ENCODE measurements around the gene EEFSEC.

The EEFSEC gene

DNA sequence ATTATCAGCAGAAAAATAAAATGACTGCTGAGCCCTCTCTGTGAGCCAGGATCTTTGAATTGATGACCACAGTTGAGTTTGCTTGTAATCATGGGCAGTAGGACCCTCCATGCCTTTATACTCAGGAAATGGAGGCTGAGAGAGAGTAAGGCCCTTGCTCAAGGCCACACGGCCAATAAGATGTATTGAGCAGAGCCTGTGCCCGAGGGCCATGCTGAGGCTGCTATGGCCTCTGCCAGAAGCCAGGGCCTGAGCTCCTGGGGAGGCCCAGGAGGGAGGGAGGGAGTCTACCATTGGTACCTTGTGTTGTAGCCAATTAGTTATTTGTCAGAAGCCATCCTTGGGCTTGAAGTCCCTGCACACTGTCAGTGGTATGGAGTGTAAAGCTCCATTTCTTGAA is 162.0 kb downstream of the EEFSEC start:
- no peak overlapping the region for H3K27ac ChIP-seq
- no peak for TF ChIP-seq ZFX (IDR thresholded peaks at IDR 0.05)
- TF ChIP-seq, protein P1, sequence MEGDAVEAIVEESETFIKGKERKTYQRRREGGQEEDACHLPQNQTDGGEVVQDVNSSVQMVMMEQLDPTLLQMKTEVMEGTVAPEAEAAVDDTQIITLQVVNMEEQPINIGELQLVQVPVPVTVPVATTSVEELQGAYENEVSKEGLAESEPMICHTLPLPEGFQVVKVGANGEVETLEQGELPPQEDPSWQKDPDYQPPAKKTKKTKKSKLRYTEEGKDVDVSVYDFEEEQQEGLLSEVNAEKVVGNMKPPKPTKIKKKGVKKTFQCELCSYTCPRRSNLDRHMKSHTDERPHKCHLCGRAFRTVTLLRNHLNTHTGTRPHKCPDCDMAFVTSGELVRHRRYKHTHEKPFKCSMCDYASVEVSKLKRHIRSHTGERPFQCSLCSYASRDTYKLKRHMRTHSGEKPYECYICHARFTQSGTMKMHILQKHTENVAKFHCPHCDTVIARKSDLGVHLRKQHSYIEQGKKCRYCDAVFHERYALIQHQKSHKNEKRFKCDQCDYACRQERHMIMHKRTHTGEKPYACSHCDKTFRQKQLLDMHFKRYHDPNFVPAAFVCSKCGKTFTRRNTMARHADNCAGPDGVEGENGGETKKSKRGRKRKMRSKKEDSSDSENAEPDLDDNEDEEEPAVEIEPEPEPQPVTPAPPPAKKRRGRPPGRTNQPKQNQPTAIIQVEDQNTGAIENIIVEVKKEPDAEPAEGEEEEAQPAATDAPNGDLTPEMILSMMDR (conservative IDR thresholded peaks at IDR 0.05): no peak

DNA sequence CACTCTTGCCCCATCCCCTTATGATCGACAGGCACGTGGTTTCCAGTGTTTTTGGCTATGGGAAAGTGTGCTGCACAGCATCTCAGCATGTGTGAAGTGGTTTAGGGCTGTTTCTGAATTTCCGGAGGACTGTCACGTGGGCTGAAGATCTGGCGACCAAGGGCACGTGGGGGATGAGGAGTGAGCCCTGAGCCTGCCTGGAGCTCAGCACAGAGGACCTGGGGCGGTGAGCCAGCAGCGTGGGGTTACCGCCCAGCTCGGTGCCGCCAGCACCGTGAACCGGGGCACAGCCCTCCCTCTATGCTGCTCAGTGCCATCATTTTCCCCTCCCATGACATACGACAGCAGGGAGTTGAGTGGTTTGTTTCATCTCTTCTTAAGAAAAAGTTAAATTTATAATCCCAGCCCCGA is 163.2 kb downstream of the EEFSEC start:
- TF ChIP-seq ZFX (IDR thresholded peaks at IDR 0.05): no peak
- TF ChIP-seq, protein P1 (conservative IDR thresholded peaks at IDR 0.05): no peak
- no peak overlapping the region for H3K27ac ChIP-seq

DNA sequence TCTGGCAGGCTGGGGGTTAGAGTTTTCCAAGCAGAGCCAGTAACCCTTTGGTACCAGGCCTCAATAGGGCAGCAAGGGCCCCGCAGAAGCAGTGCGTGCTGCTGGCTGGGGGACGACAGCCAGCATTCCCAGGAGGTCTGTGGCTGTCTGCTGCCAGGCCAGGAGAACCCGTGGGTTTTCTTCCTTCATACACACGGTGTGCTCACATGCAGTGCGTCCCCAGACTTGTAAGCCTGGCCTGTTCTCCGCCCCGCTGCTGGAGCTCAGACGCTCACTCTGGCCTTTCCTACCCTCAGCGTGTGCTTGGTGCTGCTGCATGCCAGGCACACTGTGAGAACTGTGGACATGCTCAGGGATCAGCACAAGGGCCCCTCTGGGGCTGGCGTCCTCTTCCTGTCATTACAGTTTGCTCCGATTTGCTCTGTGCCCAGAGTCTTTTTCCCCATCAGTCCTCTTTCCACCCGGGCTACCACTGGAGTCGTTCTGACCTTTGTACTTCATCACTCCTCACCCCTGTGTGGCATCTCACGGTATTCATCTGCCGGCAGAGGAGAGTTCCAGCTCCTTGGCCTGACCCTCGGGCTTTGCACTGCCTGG is 163.9 kb downstream of the EEFSEC start:
- TF ChIP-seq, protein P1 (conservative IDR thresholded peaks at IDR 0.05): no peak
- no peak for TF ChIP-seq ZFX (IDR thresholded peaks at IDR 0.05)
- H3K27ac ChIP-seq: no peak overlapping the region

DNA sequence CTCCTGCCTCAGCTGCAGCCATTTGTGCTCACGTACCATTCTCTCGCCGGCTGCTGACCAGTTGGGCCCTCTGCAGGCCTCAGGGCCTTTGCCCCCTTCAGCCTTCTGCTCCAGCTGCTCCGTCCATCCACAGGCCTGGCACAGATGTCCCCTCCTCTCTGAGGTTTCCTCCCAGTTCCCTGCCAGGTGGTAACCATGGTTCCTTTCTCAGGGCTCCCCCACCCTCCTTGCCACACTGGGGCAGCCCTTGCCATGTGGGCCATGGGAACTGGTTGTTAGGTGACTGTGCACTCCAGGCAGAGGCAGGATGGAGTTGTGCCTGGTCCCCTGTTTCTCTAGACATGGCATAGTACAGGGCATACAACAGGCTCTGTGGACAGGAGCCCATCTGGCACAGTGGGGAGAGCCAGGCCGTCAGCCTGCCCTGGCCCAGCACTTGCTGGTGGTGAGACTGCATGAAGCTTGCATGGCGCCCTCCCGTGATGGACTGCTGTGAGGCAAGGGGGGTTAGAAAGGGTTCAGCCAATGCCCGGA is 164.5 kb downstream of the EEFSEC start:
- TF ChIP-seq ZFX (IDR thresholded peaks at IDR 0.05): no peak
- TF ChIP-seq, protein P1 (conservative IDR thresholded peaks at IDR 0.05): no peak
- no peak overlapping the region; the same call in 1 of the 2 replicates for H3K27ac ChIP-seq

DNA sequence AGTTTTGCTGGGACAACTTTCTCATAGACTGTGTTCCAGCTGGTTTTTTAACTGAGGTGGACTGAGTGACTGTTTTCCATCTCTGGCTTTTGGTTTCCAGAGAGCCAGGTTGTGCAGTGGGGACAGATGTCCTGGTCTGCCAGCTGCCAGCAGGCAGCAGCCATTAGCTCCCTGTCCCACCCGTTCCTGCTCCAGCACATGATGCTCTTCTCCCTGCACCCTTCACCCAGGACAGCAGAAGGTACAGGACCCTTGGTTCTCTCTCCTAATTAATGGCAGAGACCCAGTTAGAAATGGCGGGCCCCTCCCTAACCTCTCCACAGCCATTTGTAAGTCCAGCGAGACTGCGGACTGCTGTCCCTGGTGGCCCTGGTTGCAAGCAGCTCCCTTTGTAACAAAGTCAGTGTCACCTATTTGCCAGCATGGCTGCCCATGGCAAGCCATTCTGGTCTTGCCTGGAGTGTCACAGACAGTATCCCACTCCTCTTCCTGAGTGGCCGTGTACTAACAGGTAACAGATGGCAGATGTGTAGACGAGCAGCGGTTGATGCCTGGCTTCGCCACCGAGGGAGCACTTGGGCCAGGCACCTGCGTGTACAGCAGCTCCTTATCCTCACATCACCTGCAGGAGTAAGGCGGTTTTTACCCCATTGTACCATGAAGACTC is 165.1 kb downstream of the EEFSEC start:
- H3K27ac ChIP-seq: no peak overlapping the region; the same call in 1 of the 2 replicates
- TF ChIP-seq, protein P1 (conservative IDR thresholded peaks at IDR 0.05): no peak
- no peak for TF ChIP-seq ZFX (IDR thresholded peaks at IDR 0.05)

DNA sequence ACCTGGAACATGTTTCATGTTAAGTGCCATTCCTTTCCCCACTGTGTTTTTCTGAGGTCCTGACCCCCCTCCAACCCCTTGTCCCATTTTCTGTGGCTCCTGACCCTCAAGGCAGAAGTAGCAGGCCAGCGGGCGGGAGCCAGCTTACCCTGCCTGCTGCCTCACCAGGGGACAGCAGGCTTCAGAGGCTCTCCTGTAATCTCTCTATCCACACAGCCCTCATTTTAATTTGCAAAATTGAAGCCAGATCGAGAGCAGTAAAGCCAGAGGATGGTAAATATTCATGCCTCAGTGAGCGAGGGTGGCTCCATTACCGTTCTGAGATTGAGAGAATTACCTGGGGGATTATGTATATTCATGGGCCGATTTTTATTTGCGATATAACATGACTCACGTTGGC is 165.8 kb downstream of the EEFSEC start:
- TF ChIP-seq, protein P1 (conservative IDR thresholded peaks at IDR 0.05): no peak
- no peak for TF ChIP-seq ZFX (IDR thresholded peaks at IDR 0.05)
- peak overlapping the region; percentile 92 for H3K27ac ChIP-seq

DNA sequence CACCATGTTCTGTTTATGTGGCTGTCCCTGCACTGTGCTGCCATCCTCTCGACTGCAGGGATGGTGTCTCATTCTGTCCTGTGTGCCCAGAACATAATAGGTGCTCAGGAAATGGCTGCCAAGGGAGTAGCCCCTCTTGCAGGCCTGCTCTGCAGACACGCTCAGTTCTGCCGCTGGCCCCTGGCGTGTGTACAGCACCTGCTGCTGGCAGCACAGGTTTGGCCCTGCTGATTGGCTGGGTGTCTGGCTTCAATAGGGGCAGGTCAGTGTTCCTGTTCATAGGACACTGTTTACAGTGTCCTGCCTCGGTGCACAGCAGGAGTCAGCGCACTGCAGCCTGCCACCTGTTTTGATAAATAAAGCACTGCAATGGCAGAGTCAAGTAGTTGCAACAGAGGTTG is 166.5 kb downstream of the EEFSEC start:
- peak overlapping the region; percentile 92 for H3K27ac ChIP-seq
- TF ChIP-seq ZFX (IDR thresholded peaks at IDR 0.05): no peak
- TF ChIP-seq, protein P1 (conservative IDR thresholded peaks at IDR 0.05): no peak; the same call in 1 of the 2 replicates
